ENCODE results near the gene NCK2. TPM values are rescaled to one million over a fixed set of nuclear protein-coding genes. Genes with fewer than 3 reads are reported as not detected.

Gene NCK2
- total and polyA plus RNA-seq, 10 of the 15 experiments (the other 5 are each of a cell fraction or from before 2014, with no cell fraction given) = 1.2 to 30.9 (median 14.1) TPM

DNA sequence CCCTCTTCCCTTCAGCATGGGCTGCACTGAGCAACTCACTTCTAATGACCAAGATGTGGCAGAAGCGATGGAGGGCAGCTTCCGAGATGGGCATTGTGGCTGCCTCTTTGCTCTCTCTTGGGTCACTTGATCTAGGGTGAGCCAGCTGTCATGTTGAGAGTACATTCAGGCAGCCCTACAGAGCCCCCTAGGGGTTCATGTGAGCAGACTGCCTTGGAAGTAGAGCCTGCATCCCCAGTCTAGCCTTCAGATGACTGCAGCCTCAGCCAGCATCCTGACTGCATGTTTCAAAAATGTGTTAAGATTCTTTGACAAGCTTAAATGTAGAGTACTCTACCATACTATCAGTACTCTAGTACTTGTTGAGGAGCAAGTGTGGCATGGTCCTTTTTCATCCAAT lies 143.9 kb downstream of the NCK2 start (continued):
- no peak for TF ChIP-seq ZBTB11 (CRISPR knock-in tag; IDR thresholded peaks at IDR 0.05)
- peak in 2 of 3 experiments; percentile 16 to 23; a peak in 1 of 6 replicates for TF ChIP-seq CTCF (IDR thresholded peaks at IDR 0.05 in 2 of 3, conservative IDR thresholded peaks at IDR 0.05 in 1 of 3; ENCODE audit: control insufficient read depth in 2 of 3, extremely low read depth in 1 of 3, insufficient read depth in 1 of 3, low read depth in 3 of 3, low read length in 3 of 3)
- no peak for TF ChIP-seq NFIC (IDR thresholded peaks at IDR 0.05; ENCODE audit: low read depth, low read length)
- no peak for TF ChIP-seq PML (IDR thresholded peaks at IDR 0.05; ENCODE audit: low read length)
- no peak for TF ChIP-seq NKRF (conservative IDR thresholded peaks at IDR 0.05)
- TF ChIP-seq EED (IDR thresholded peaks at IDR 0.05; ENCODE audit: low read depth) = no peak
- TF ChIP-seq ZBTB33 (IDR thresholded peaks at IDR 0.05) = no peak
- TF ChIP-seq RAD21 (IDR thresholded peaks at IDR 0.05; ENCODE audit: insufficient read depth, low read depth, low read length) = peak; percentile 20; the same call in 1 of the 2 replicates
- no peak for TF ChIP-seq ZNF217 (IDR thresholded peaks at IDR 0.05)
- no peak for TF ChIP-seq ZNF622 (IDR thresholded peaks at IDR 0.05)
- no peak for TF ChIP-seq RAD51 (IDR thresholded peaks at IDR 0.05)
- no peak for TF ChIP-seq ZNF207 (IDR thresholded peaks at IDR 0.05; ENCODE audit: borderline replicate concordance)
- no peak for TF ChIP-seq ETV6 (conservative IDR thresholded peaks at IDR 0.05 in 1 of 2, IDR thresholded peaks at IDR 0.05 in 1 of 2; ENCODE audit: borderline replicate concordance in 1 of 2, low read depth in 1 of 2)
- TF ChIP-seq TCF12 (IDR thresholded peaks at IDR 0.05; ENCODE audit: low read depth, low read length) = no peak
- TF ChIP-seq CBX5 (IDR thresholded peaks at IDR 0.05; ENCODE audit: low read depth) = 0 out of 2 replicates have a peak, but pooled peaks have one; percentile 55
- 0 out of 2 replicates have a peak, but pooled peaks have one; percentile 8 for TF ChIP-seq SMC3 (IDR thresholded peaks at IDR 0.05; ENCODE audit: borderline replicate concordance, low read length)

Data from GM12878 (cell line).